Liver (tissue), 3 donors: ENCODE measurements around the gene LILRB2.
"Not testable (repeated sequence)": the region's sequence is repeated elsewhere in the genome, so short reads cannot be mapped to it uniquely, and the experiment has no call there.

Source experiments
- CTCF ChIP-seq: fragments of 150-350 bp; IDR thresholded peaks from 2 replicates; pipeline ENCODE4 v1.5.1; 2017; ENCODE audit warnings: improper control_type of control experiment, low read depth, low read length; ENCODE audit not compliant: missing input control
- EGR1 ChIP-seq, 2 donors: IDR thresholded peaks; 2 replicates each; pipeline ENCODE4 v1.6.1; 2016 to 2018; ENCODE audit warnings: antibody characterized with exemption in 2 of 2, low read depth in 2 of 2
- GABPA ChIP-seq, 2 donors: IDR thresholded peaks in 1 of 2; conservative IDR thresholded peaks in 1 of 2; 2 replicates each; pipeline ENCODE4 v1.6.1; 2016; ENCODE audit warnings: antibody characterized with exemption in 2 of 2, mild to moderate bottlenecking in 1 of 2, moderate library complexity in 1 of 2
- JUND ChIP-seq, 2 donors: IDR thresholded peaks; 2 replicates each; pipeline ENCODE4 v1.6.1; 2016; ENCODE audit warnings: antibody characterized with exemption in 2 of 2
- MAX ChIP-seq: IDR thresholded peaks from 2 replicates; pipeline ENCODE4 v1.6.1; 2016; ENCODE audit warnings: antibody characterized with exemption
- RAD21 ChIP-seq, 2 donors: IDR thresholded peaks; 2 replicates each; pipeline ENCODE4 v1.6.1; 2016; ENCODE audit warnings: antibody characterized with exemption in 2 of 2, mild to moderate bottlenecking in 2 of 2
- REST ChIP-seq: IDR thresholded peaks from 2 replicates; pipeline ENCODE4 v1.6.1; 2016; ENCODE audit warnings: antibody characterized with exemption, mild to moderate bottlenecking
- RXRA ChIP-seq, 2 donors: IDR thresholded peaks; 2 replicates each; pipeline ENCODE4 v1.6.1; 2017 to 2018; ENCODE audit warnings: antibody characterized with exemption in 2 of 2, mild to moderate bottlenecking in 1 of 2
- SP1 ChIP-seq: IDR thresholded peaks from 2 replicates; pipeline ENCODE4 v1.6.1; 2018; ENCODE audit warnings: antibody characterized with exemption, mild to moderate bottlenecking
- TAF1 ChIP-seq: conservative IDR thresholded peaks from 2 replicates; pipeline ENCODE4 v1.6.1; 2016; ENCODE audit warnings: antibody characterized with exemption, mild to moderate bottlenecking
- YY1 ChIP-seq: IDR thresholded peaks from 2 replicates; pipeline ENCODE4 v1.6.1; 2016; ENCODE audit warnings: antibody characterized with exemption, mild to moderate bottlenecking
- donor health status: healthy.
- donor health status: healthy.

GRCh38 chr19:54277111-54277615 lies 3.7 kb downstream of the LILRB2 start:
- not testable (repeated sequence) for TF ChIP-seq CTCF; TAF1; EGR1 (IDR thresholded peaks at IDR 0.05; ENCODE audit: low read depth in 2 of 2); JUND (IDR thresholded peaks at IDR 0.05); REST; RAD21 (IDR thresholded peaks at IDR 0.05); MAX; RXRA (IDR thresholded peaks at IDR 0.05); SP1; GABPA (IDR thresholded peaks at IDR 0.05 in 1 of 2, conservative IDR thresholded peaks at IDR 0.05 in 1 of 2); YY1
